Heart left ventricle (tissue), 13 donors: ENCODE data around the gene NCR3LG1.

Source experiments
- CTCF ChIP-seq, 12 donors: fragments of 200-600 bp; sonication (generic) in 4 of 12; IDR thresholded peaks; one replicate each; pipeline versions ENCODE4 v1.5.0 to v1.8.0; 2018 to 2022; ENCODE audit warnings: antibody characterized with exemption in 12 of 12, mild to moderate bottlenecking in 5 of 12
- POLR2A ChIP-seq, 2 donors: fragments of 450-650 bp; IDR thresholded peaks; one replicate each; pipeline ENCODE4 v1.6.1; 2017; ENCODE audit warnings: antibody characterized with exemption in 2 of 2, mild to moderate bottlenecking in 2 of 2, moderate library complexity in 2 of 2
- donor health status: ischemic (EF 13 %, LVEDD 7.1; RV severe dilation, severe dysfunction).
- donor health status: DM: no; HTN: yes; CAD: no.
- donor health status: DM: no; HTN: no; CAD: no.
- donor health status: ischemic (EF 25% LVEDD 6.9; RV normal size, moderate dysfunction).
- donor health status: ischemic (EF 25% LVEDD 5.7; RV mildly dilated, moderate dysfunction).
- donor health status: ischemic (EF 35%, LVEDD 5.7; RV mildly dilated, moderate dysfunction).
- donor health status: nonischemic (EF 11% LVEDD 7.7; RV severe dilation, severe dysfunction).
- donor health status: DM: yes; HTN: yes; CAD: no.
- donor health status: PGD.
- donor health status: ischemic (EF 29% LVEDD 5.4; RV normal size, mild dysfunction).
- donor health status: nonischemic (EF 23%, LVEDD 6.1; RV moderate dilation, normal function).

GRCh38 chr11:17410606-17411379 is 59.2 kb downstream of the NCR3LG1 start:
- no peak for TF ChIP-seq CTCF (IDR thresholded peaks at IDR 0.05)
- peak in 1 of 2 donors; percentile 14 for TF ChIP-seq POLR2A (IDR thresholded peaks at IDR 0.05)
